ENCODE results near the gene SEL1L2.

The SEL1L2 gene

DNA sequence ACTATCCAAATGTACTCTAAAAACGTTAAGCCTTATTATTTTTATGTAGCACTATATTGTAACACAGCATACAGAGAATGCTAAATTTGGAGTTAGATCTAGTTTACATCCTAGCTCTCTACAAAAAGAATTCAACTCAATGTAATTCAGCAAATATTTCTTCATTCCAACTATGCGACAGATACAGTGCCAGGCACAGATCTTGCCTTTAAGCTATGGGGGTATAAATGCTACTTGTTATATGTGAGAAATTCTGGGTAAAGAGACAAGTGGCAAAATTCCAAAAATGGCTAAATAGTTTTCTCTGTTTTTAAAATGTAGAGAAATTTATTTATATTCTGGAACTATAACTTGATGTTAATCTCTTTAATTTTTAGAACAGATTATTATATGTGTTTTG lies 63.2 kb downstream of the SEL1L2 start:
- DNase-seq (ENCODE audit: insufficient read length) (no peak), FAIRE-seq (no peak)
- TF ChIP-seq POLR2AphosphoS5 (IDR thresholded peaks at IDR 0.05; ENCODE audit: low read depth, low read length) (no peak), TAF1 (IDR thresholded peaks at IDR 0.05; ENCODE audit: borderline replicate concordance, low read depth, low read length) (no peak)

GRCh38 chr20:13922241-13922640 lies 68.2 kb downstream of the SEL1L2 start:
- FAIRE-seq, result no peak
- DNase-seq (ENCODE audit: insufficient read length), result no peak
- TF ChIP-seq POLR2AphosphoS5 (IDR thresholded peaks at IDR 0.05; ENCODE audit: low read depth, low read length) (no peak), TAF1 (IDR thresholded peaks at IDR 0.05; ENCODE audit: borderline replicate concordance, low read depth, low read length) (no peak), POLR2A (IDR thresholded peaks at IDR 0.05; ENCODE audit: low read depth, low read length) (no peak)

- no peak for TF ChIP-seq POLR2A (IDR thresholded peaks at IDR 0.05; ENCODE audit: low read depth, low read length)
- TF ChIP-seq POLR2AphosphoS5 (IDR thresholded peaks at IDR 0.05; ENCODE audit: low read depth, low read length), result no peak
These were observed 75.1 kb downstream of the SEL1L2 start for GRCh38 chr20:13915284-13915683.

DNA sequence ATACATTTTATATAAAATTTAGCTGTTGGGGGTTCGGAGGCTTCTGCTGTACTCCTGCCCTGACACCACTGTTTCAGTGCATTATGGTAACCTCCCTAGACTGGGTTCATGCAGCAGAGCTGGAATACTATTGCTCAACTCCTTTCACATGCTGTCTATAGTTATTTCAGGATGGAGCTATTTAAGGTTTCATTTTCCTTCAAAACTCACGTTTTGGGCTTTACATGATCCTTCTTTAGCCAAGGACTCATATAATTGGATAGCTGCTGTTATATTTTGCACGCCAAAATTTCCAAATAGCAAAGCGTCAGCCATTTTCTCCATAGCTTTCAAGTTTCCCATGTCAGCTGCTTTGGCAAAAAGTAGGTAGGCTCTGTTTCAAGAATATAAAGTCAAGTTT lies 76.8 kb downstream of the SEL1L2 start:
- no peak for DNase-seq (ENCODE audit: insufficient read length)
- TF ChIP-seq POLR2A (IDR thresholded peaks at IDR 0.05; ENCODE audit: low read depth, low read length) (no peak), TAF1 (IDR thresholded peaks at IDR 0.05; ENCODE audit: borderline replicate concordance, low read depth, low read length) (no peak), POLR2AphosphoS5 (IDR thresholded peaks at IDR 0.05; ENCODE audit: low read depth, low read length) (no peak)
- FAIRE-seq, result no peak

More at GRCh38 chr20:13915284-13915683, 75.1 kb downstream of the SEL1L2 start:
- FAIRE-seq, result no peak
- no peak for DNase-seq (ENCODE audit: insufficient read length)

DNA sequence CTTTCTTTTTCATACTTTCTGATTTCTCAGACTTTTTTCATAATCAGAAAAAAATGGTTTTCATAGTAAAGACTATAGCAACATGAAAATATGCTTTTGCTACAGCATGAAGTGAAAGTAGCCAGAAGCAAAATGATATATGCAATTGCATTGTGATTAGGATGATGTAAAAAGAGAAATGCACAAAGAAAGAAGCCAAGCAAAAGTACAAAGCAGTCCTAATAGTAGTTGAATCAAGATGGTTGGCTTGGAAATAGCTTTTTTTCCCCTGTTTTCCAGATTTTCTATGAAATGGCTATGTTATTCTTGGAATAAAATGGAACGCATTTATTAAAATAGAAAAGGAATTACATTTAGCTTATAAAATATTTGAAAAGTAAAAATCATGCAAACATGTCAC lies 77.3 kb downstream of the SEL1L2 start:
- no peak for FAIRE-seq
- TF ChIP-seq TAF1 (IDR thresholded peaks at IDR 0.05; ENCODE audit: borderline replicate concordance, low read depth, low read length) (no peak), POLR2AphosphoS5 (IDR thresholded peaks at IDR 0.05; ENCODE audit: low read depth, low read length) (no peak), POLR2A (IDR thresholded peaks at IDR 0.05; ENCODE audit: low read depth, low read length) (no peak)
- no peak for DNase-seq (ENCODE audit: insufficient read length)

DNA sequence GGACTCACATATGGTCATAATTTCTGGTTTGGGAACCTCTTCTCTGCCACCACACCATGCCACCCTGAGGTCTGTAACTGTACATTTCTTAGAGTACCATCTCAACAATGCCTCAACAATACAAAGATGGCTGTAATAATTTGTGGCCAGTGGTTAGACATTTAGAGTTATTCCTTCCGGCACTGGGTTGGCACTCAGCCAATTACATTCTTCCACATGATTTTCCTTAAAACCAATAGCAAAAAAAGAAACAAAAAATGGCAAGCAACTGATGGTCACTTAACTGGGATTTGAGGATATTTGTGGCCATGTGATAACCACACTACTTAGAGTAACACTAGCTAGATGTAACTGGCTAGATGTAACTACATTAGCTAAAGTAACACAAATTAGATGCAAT lies 79.9 kb downstream of the SEL1L2 start:
- FAIRE-seq (no peak), DNase-seq (ENCODE audit: insufficient read length) (no peak)
- no peak for TF ChIP-seq POLR2A (IDR thresholded peaks at IDR 0.05; ENCODE audit: low read depth, low read length)
- no peak for TF ChIP-seq POLR2AphosphoS5 (IDR thresholded peaks at IDR 0.05; ENCODE audit: low read depth, low read length)
- no peak for TF ChIP-seq TAF1 (IDR thresholded peaks at IDR 0.05; ENCODE audit: borderline replicate concordance, low read depth, low read length)

GRCh38 chr20:13909067-13909466 lies 81.3 kb downstream of the SEL1L2 start:
- DNase-seq (ENCODE audit: insufficient read length), result no peak
- FAIRE-seq, result no peak
- TF ChIP-seq POLR2AphosphoS5 (IDR thresholded peaks at IDR 0.05; ENCODE audit: low read depth, low read length), result no peak
- no peak for TF ChIP-seq POLR2A (IDR thresholded peaks at IDR 0.05; ENCODE audit: low read depth, low read length)
- no peak for TF ChIP-seq TAF1 (IDR thresholded peaks at IDR 0.05; ENCODE audit: borderline replicate concordance, low read depth, low read length)

DNA sequence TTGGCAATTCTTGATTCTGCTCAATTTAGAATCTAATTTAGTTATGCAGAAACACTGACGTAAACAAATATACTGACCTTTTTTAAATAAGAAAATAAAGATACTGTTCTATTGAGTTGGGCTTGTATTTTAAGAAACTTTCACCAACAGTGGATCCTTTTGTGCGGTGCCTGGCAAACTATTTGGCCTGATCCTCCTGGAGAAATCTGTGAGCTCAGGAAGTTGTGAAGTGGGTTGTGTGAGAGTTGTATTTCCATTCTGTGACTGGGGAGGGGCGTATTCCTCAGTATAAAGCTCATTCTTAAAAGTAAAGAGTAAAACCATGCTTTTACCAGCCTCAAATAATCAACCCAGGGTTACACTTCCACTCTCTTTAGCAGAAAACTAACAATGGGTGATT lies 85.6 kb downstream of the SEL1L2 start:
- FAIRE-seq (no peak), DNase-seq (ENCODE audit: insufficient read length) (no peak)
- TF ChIP-seq TAF1 (IDR thresholded peaks at IDR 0.05; ENCODE audit: borderline replicate concordance, low read depth, low read length), result no peak
- TF ChIP-seq POLR2A (IDR thresholded peaks at IDR 0.05; ENCODE audit: low read depth, low read length), result no peak
- TF ChIP-seq POLR2AphosphoS5 (IDR thresholded peaks at IDR 0.05; ENCODE audit: low read depth, low read length), result no peak

GRCh38 chr20:13900496-13900895 lies 89.9 kb downstream of the SEL1L2 start:
- no peak for TF ChIP-seq POLR2A (IDR thresholded peaks at IDR 0.05; ENCODE audit: low read depth, low read length)
- TF ChIP-seq POLR2AphosphoS5 (IDR thresholded peaks at IDR 0.05; ENCODE audit: low read depth, low read length), result no peak
- DNase-seq (ENCODE audit: insufficient read length), result no peak
- no peak for FAIRE-seq

GRCh38 chr20:13898012-13898612 lies 92.3 kb downstream of the SEL1L2 start:
- no peak for DNase-seq (ENCODE audit: insufficient read length)
- no peak for FAIRE-seq
- TF ChIP-seq POLR2AphosphoS5 (IDR thresholded peaks at IDR 0.05; ENCODE audit: low read depth, low read length) (no peak), TAF1 (IDR thresholded peaks at IDR 0.05; ENCODE audit: borderline replicate concordance, low read depth, low read length) (no peak), POLR2A (IDR thresholded peaks at IDR 0.05; ENCODE audit: low read depth, low read length) (no peak)

GRCh38 chr20:13891575-13891974 lies 98.8 kb downstream of the SEL1L2 start:
- TF ChIP-seq POLR2A (IDR thresholded peaks at IDR 0.05; ENCODE audit: low read depth, low read length), result no peak
- no peak for TF ChIP-seq TAF1 (IDR thresholded peaks at IDR 0.05; ENCODE audit: borderline replicate concordance, low read depth, low read length)
- TF ChIP-seq POLR2AphosphoS5 (IDR thresholded peaks at IDR 0.05; ENCODE audit: low read depth, low read length), result no peak
- DNase-seq (ENCODE audit: insufficient read length) (no peak), FAIRE-seq (no peak)

GRCh38 chr20:13884803-13885202 lies 105.6 kb downstream of the SEL1L2 start:
- DNase-seq (ENCODE audit: insufficient read length), result no peak
- TF ChIP-seq POLR2A (IDR thresholded peaks at IDR 0.05; ENCODE audit: low read depth, low read length) (no peak), TAF1 (IDR thresholded peaks at IDR 0.05; ENCODE audit: borderline replicate concordance, low read depth, low read length) (no peak), POLR2AphosphoS5 (IDR thresholded peaks at IDR 0.05; ENCODE audit: low read depth, low read length) (no peak)
- FAIRE-seq, result no peak

DNA sequence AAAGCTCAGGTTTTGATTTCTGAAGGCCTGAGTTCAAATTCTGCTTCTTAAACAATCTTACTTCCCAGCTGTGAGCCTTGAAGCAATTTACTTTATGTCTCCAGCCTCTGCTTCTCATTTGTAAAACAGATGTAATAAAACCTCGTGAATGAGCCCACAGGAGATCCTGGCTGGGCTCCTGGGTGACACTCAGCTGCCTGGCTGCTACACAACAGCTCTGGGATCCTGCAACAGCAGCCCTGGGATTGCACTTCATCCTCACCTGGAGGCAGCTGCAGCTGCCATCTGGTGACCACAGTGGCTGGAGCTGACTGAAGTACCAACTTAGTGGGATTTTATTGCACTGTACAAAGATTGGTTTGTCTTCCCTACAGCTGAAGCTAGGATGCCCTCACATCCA lies 107.0 kb downstream of the SEL1L2 start:
- FAIRE-seq (no peak), DNase-seq (ENCODE audit: insufficient read length) (no peak)
- TF ChIP-seq POLR2A (IDR thresholded peaks at IDR 0.05; ENCODE audit: low read depth, low read length) (no peak), POLR2AphosphoS5 (IDR thresholded peaks at IDR 0.05; ENCODE audit: low read depth, low read length) (no peak)
